ENCODE results near the gene RCN1. TPM values are rescaled to one million over a fixed set of nuclear protein-coding genes. Genes with fewer than 3 reads are reported as not detected.

The RCN1 gene
- total and polyA plus RNA-seq, 2 donors (not counting 3 experiments of a cell fraction or from before 2014, with no cell fraction given), result 174 to 285 TPM

GRCh38 chr11:32113200-32113919 lies 22.5 kb downstream of the RCN1 start:
- Histone ChIP-seq H3K27ac (ENCODE audit: insufficient read depth, low read depth, low read length) (no peak overlapping the region), H3K4me1 (ENCODE audit: control insufficient read depth, extremely low read depth, insufficient read depth, low read length) (no peaks in the 10 kb centered on the region), H3K9me1 (replicated peaks; ENCODE audit: control insufficient read depth, extremely low read depth, insufficient read depth, low read length) (no peaks in the 10 kb centered on the region), H3K79me2 (ENCODE audit: control insufficient read depth, insufficient read depth, low read length) (no peaks in the 10 kb centered on the region), H2AFZ (ENCODE audit: low read depth, low read length) (no peak overlapping the region), H3K9me3 (replicated peaks; ENCODE audit: control insufficient read depth, insufficient read depth, low read length) (no peaks in the 10 kb centered on the region), H3K9ac (replicated peaks; ENCODE audit: extremely low read depth, insufficient read depth, low read length) (no peak overlapping the region), H3K36me3 (ENCODE audit: control insufficient read depth in 2 of 2, extremely low read depth in 1 of 2, insufficient read depth in 2 of 2, low read length in 2 of 2) (no peaks in the 10 kb centered on the region), H3K4me2 (ENCODE audit: insufficient read depth, low read length) (no peak overlapping the region), H3K27me3 (ENCODE audit: control insufficient read depth in 2 of 2, insufficient read depth in 2 of 2, low read length in 2 of 2) (peaks cover 8 to 9% of the 10 kb centered on the region in 2 experiments), H4K20me1 (replicated peaks; ENCODE audit: control insufficient read depth, extremely low read depth, insufficient read depth, low read length) (no peaks in the 10 kb centered on the region), H3K4me3 (replicated peaks in 1 of 3; ENCODE audit: insufficient read depth in 1 of 3, low read depth in 1 of 3, low read length in 3 of 3) (no peak overlapping the region)
- dilution Hi-C loops (cut with MboI; ENCODE audit: extremely low pct_ligation_motif_present, low sequenced_read_pairs), result no loop called here
- BruUV-seq (replicated peaks), result no TSS peak
- TF ChIP-seq GATA2 (IDR thresholded peaks at IDR 0.05; ENCODE audit: insufficient read depth, insufficient read length, low read depth, low read length) (no peak), POLR2AphosphoS5 (IDR thresholded peaks at IDR 0.05; ENCODE audit: insufficient read depth, low read depth, low read length) (no peak), JUN (IDR thresholded peaks at IDR 0.05; ENCODE audit: borderline replicate concordance, insufficient read depth, insufficient read length, low read depth) (no peak), CTCF (IDR thresholded peaks at IDR 0.05; ENCODE audit: extremely low read depth in 1 of 2, insufficient read depth in 1 of 2, low read depth in 1 of 2, low read length in 2 of 2) (no peak), MAX (IDR thresholded peaks at IDR 0.05; ENCODE audit: insufficient read depth, insufficient read length) (no peak), EZH2 (IDR thresholded peaks at IDR 0.05; ENCODE audit: borderline replicate concordance, low read depth, low read length, severe bottlenecking) (no peak), MYC (IDR thresholded peaks at IDR 0.05; ENCODE audit: low read depth, low read length) (no peak), FOS (IDR thresholded peaks at IDR 0.05; ENCODE audit: borderline replicate concordance, insufficient read depth, low read length) (no peak), POLR2A (IDR thresholded peaks at IDR 0.05; ENCODE audit: low read depth, low read length) (no peak)
- no peak for DNase-seq (ENCODE audit: low read depth, low spot score)
- POLR2A ChIA-PET, result no interaction called here
- CTCF ChIA-PET, result interaction anchor here (0.6 to 1.8 kb wide), 2 partner anchors 10 to 61 kb away, joined by 3 to 4 read pairs; no protein-coding TSS in a partner anchor
- no peak for FAIRE-seq
- intact Hi-C loops (cut with micrococcal nuclease), result no loop called here
